Lower lobe of right lung (tissue), 2 donors: ENCODE measurements around the gene ZNRF2. TPM values are rescaled to one million over a fixed set of nuclear protein-coding genes. Genes with fewer than 3 reads are reported as not detected.

Experiments
- ATAC-seq, 2 donors: fragments of 200-7000 bp; cut with Tn5 transposase; one replicate each; pipeline ENCODE4 v1.9.1; 2020 to 2022; ENCODE audit warnings: mild to moderate bottlenecking in 2 of 2, moderate library complexity in 2 of 2
- DNase-seq: peaks from one replicate; pipeline ENCODE4 v3.0.0-alpha.2; 2020
- H3K27ac ChIP-seq: fragments of 200-600 bp; one replicate; pipeline ENCODE4 v1.8.0; 2022
- H3K27me3 ChIP-seq: fragments of 200-600 bp; one replicate; pipeline ENCODE4 v1.8.0; 2022; ENCODE audit warnings: low read depth
- H3K36me3 ChIP-seq: fragments of 200-600 bp; one replicate; pipeline ENCODE4 v1.8.0; 2022; ENCODE audit warnings: mild to moderate bottlenecking
- H3K4me1 ChIP-seq: fragments of 200-600 bp; one replicate; pipeline ENCODE4 v1.8.0; 2022
- H3K4me3 ChIP-seq: fragments of 200-600 bp; one replicate; pipeline ENCODE4 v1.8.0; 2022; ENCODE audit warnings: mild to moderate bottlenecking
- H3K9me3 ChIP-seq: fragments of 200-600 bp; one replicate; pipeline ENCODE4 v1.8.0; 2022
- intact Hi-C: fragments of 100-400 bp; cut with DNase I; formaldehyde crosslinking; loops from one replicate; pipeline ENCODE4 v1.11.0; 2022
- total RNA-seq: library from RNA; stranded (reverse); fragmentation: NEBNext Ultra II Directional; extraction: Animal tissue kit (Norgen Biotek cat#: 25700); gene quantifications from one replicate; pipeline ENCODE4 v1.2.1, GENCODE V29; 2021
- TF ChIP-seq, protein P1 (sequence below): fragments of 200-600 bp; IDR thresholded peaks from one replicate; pipeline ENCODE4 v1.8.0; 2022; ENCODE audit warnings: antibody characterized with exemption, mild to moderate bottlenecking
- donor health status: DM: no; HTN: yes; CAD: no; lungs with severe emphysema.

The ZNRF2 gene
- total RNA-seq, 1 donor from 2014 or later, result 26.6 TPM

DNA sequence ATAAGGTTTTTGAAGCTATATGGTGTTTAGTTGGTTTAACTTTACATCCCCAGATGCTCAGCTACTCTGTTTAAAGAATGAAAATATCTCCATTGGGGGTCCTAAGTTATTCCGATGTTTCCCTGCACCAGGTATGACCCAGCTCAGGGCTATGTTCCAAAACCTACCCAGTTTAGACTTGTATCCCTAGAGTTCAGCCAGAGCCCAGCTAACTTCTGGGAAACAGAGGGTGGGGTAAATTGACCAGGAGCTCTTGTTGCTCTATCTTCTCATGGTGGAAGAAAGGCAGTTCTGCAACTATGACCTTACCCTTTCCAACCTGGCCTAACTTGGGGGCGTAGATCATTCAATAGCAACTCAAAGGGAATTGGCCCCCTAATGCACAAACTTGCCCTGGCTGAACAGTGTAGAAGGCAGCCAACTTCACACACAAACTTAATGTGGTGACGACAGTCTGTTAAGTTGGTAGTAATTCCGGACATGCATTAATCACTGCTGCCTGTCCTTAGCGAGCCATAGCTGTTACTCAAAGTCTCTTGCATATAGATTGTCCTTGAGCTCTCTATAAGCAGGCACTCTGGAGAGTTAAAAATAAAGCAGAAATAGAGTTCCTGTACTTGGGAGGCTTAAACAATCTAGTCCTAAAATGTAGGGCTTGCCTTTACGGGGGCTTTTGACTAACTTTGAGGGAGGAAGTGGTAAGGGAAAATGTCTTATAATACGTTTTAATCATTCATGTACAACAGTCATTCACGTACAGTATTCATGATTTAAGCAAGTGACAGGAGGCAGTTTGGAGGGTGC lies 5.3 kb upstream of the ZNRF2 start:
- intact Hi-C loops, result no loop called here
- DNase-seq (no peak), ATAC-seq (no peak)
- no peaks in the 10 kb centered on the region for H3K9me3 ChIP-seq
- no peak overlapping the region for H3K4me3 ChIP-seq
- H3K36me3 ChIP-seq, result no peaks in the 10 kb centered on the region
- H3K4me1 ChIP-seq, result peaks cover 23% of the 10 kb centered on the region
- H3K27me3 ChIP-seq, result no peaks in the 10 kb centered on the region
- TF ChIP-seq, protein P1, sequence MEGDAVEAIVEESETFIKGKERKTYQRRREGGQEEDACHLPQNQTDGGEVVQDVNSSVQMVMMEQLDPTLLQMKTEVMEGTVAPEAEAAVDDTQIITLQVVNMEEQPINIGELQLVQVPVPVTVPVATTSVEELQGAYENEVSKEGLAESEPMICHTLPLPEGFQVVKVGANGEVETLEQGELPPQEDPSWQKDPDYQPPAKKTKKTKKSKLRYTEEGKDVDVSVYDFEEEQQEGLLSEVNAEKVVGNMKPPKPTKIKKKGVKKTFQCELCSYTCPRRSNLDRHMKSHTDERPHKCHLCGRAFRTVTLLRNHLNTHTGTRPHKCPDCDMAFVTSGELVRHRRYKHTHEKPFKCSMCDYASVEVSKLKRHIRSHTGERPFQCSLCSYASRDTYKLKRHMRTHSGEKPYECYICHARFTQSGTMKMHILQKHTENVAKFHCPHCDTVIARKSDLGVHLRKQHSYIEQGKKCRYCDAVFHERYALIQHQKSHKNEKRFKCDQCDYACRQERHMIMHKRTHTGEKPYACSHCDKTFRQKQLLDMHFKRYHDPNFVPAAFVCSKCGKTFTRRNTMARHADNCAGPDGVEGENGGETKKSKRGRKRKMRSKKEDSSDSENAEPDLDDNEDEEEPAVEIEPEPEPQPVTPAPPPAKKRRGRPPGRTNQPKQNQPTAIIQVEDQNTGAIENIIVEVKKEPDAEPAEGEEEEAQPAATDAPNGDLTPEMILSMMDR, result no peak
- H3K27ac ChIP-seq, result no peak overlapping the region

DNA sequence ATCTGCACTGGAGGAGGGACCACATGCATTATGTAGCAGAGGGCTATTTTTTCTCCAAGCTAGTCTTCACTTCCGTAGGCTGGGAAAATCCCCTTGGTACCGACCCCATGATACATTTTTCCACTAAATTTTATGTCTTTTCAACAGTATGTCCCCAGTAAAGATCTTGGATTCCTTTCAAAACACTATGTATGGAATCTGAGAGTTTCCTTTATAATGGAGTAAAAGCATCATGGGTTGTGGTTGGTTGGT lies 4.8 kb upstream of the ZNRF2 start:
- H3K4me1 ChIP-seq, result peaks cover 23% of the 10 kb centered on the region
- intact Hi-C loops, result no loop called here
- H3K27ac ChIP-seq, result no peak overlapping the region
- H3K4me3 ChIP-seq, result no peak overlapping the region
- H3K36me3 ChIP-seq, result no peaks in the 10 kb centered on the region
- no peaks in the 10 kb centered on the region for H3K9me3 ChIP-seq
- DNase-seq (no peak), ATAC-seq (no peak)
- TF ChIP-seq, protein P1, result no peak
- H3K27me3 ChIP-seq, result no peaks in the 10 kb centered on the region

DNA sequence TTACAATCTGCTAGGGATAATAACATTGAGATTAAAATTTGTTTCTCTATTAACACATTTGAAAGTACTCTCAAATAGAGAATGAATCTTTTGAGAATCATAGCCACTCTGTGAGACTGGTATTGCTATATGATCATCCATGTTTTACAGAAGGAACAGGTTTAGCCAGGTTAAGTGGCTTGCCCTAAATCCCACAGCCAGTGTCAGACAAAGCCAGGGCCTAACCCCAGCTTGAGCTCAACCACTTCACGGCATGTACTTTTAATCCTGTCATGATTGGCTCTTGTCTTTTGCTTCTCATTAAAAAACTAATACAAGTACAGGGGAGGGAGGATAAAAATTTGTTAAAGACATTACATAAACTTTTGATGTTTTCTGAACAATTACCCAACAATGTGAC lies 3.8 kb upstream of the ZNRF2 start:
- Histone ChIP-seq H3K27me3 (no peaks in the 10 kb centered on the region), H3K4me1 (peaks cover 23% of the 10 kb centered on the region), H3K4me3 (no peak overlapping the region), H3K36me3 (no peaks in the 10 kb centered on the region), H3K27ac (no peak overlapping the region), H3K9me3 (no peaks in the 10 kb centered on the region)
- ATAC-seq (no peak), DNase-seq (no peak)
- TF ChIP-seq, protein P1, result no peak
- intact Hi-C loops, result no loop called here

DNA sequence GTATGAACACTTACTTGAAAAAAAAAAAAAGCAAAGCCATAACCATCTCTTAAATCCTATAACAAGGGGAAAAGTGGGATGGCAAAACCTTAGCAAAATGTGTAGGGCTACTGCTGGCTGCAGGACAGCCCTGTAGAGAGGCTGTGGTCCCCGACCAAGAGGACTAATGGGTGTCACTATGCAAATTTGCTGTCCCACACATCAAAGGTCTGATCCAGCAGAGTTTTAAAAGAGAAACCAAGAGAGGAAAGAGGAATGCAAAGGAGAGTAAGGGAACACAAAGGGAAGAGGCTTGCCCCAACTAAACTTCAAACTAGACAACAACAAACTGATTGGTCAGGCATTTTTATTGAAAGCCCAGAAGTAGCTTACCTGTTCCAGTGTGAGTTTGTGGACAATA lies 3.1 kb upstream of the ZNRF2 start:
- TF ChIP-seq, protein P1, result no peak
- Histone ChIP-seq H3K4me3 (no peak overlapping the region), H3K27me3 (no peaks in the 10 kb centered on the region), H3K36me3 (no peaks in the 10 kb centered on the region), H3K4me1 (peaks cover 23% of the 10 kb centered on the region), H3K9me3 (no peaks in the 10 kb centered on the region), H3K27ac (no peak overlapping the region)
- DNase-seq (no peak), ATAC-seq (no peak)
- intact Hi-C loops, result no loop called here

DNA sequence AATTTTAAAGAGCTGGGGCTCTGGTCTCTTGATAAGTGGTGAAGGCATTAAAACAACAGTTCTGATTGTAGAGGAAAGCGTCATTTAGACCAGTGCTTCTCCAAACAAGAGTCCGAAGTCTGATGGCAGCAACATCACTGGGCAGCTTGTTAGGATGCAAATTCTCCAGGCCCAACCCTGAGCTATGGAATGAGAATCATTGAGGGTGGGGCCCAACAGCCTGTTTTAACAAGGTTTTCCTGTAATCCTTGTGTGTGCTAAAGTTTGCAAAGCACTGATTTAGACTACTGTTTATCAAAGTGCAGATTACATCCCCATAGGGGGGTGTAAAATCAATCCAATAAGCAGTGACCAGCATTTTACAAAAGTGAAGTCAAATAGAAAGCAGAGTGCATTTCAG lies 2.6 kb upstream of the ZNRF2 start:
- no peak for DNase-seq
- intact Hi-C loops, result no loop called here
- no peak overlapping the region for H3K4me3 ChIP-seq
- no peaks in the 10 kb centered on the region for H3K27me3 ChIP-seq
- no peak for ATAC-seq
- no peaks in the 10 kb centered on the region for H3K9me3 ChIP-seq
- peaks cover 27% of the 10 kb centered on the region for H3K4me1 ChIP-seq
- TF ChIP-seq, protein P1, result no peak
- no peak overlapping the region for H3K27ac ChIP-seq
- no peaks in the 10 kb centered on the region for H3K36me3 ChIP-seq
